HG02885 (cell line): ENCODE data around the gene CCL25.
"Not testable (repeated sequence)": the region's sequence is repeated elsewhere in the genome, so short reads cannot be mapped to it uniquely, and the experiment has no call there.

Source experiments
- ATAC-seq: cut with Tn5 transposase; IDR thresholded peaks from one replicate; pipeline ENCODE4 v1.9.1; 2021; ENCODE audit warnings: mild to moderate bottlenecking; ENCODE audit not compliant: unreplicated experiment, poor library complexity

The CCL25 gene, protein sequence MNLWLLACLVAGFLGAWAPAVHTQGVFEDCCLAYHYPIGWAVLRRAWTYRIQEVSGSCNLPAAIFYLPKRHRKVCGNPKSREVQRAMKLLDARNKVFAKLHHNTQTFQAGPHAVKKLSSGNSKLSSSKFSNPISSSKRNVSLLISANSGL

DNA sequence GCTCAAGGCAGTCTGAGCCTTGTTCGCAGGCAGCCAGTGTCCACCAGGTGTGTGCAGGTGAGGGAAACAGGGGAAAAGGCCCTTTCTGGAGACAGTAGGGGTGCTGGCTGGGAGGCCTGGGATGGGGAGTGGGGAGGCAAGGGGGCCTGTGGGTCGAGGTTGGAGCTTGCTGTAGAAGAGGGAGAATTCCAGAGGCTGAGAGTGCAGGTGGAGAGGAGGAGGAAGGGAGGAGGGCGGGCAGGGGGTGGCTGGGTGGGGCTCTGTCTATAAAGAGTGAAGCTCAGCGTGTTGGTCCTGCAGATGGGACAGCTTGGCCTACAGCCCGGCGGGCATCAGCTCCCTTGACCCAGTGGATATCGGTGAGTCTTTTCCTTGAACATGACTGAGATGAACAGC, at the start of gene CCL25:
TSS of gene CCL25 (plus strand) at position 297 of the 396 bp plus-strand sequence. CDS start 290 bp downstream, outside the sequence.
- ATAC-seq, result no peak

DNA sequence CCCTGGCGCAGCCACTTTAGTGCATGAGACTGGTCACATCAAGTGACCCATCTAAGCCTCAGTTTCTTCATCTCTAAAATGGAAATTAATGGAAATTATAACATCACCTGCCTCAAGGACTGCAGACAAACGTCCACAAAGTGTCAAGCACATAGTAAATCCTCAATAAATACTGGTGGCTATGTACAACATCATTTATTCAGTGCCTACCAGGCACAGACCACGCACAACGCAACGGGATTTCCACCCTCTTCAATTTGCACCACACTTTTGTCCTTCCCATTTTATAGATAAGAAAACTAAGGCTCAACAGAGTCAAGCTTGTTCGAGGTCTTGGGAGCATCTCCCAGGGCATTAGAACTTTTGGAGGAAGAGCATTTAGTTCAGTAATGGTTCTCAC, 48.6 kb upstream of the CCL25 start:
- ATAC-seq, result no peak

DNA sequence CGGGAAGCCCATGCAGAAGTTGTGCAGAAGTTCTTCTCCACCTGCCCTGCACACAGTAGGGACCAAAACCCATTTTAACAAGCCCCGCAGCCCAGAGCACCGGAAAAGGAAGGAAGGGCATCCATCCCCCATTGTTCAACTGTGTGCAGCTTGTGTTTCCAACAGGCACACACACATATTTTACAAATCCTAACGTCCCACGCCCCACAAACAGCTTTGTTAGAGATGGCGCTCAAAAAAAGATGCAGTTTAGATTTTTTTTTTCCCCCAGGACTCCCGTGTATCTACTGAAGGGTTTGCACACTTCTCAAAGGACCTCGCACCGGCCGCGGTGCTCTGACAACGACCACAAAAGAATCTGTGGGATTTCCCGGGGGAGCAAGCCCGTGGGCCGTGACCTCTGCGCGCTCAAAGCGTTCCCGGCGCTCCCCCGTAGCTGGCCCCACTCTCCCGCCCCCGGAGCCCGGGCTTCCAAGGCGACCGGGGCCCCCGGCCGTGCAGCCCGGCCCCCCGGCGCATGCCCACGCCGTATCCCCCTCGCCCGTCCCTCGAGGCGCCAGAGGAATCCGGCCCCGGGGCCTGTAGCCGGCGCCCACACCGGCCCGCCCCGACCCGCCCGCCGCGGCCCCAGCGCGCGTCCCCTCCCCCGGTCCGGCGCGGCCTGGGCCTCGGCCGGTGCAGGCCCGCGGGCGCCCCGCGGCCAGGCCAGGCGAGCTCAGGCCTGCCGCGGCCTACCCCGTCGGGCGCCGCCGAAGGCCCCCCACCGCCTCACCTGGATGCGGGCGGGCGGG, 47.6 kb upstream of the CCL25 start:
- ATAC-seq, result peak; percentile 38

DNA sequence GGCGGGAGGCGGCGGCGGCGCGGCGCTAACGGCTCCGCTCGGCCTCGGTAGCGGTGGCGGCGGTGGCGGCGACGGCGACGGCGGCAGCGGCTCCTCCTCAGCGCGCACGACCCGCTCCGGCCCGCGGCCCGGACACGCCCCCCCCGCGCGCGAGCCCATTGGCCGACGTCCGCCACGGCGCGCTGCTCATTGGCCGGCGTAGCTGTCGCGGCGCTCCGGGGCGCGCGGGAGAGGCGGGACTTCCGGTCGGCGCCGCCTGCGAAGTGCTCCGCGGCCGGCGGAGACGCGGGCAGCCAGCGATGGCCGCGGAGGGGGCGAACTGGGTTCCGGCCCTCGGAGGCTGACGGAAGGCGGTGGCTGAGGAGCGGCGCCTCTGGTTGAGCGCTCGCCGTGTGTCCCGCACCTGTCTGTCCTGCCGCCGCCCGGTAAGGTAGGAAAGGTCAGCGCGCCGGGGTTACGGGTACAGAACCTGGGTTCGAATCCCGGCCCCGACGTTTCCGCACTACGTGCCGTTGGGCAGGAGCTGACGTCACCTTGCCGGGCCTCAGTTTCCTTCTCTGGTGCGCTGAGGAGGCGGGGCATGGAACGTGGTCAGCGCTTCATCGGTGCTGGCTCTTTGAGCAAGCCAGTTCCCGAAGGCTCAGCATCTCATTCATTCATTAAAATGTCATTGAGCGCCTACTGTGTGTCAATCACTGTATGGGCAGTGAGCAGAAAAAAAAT, 46.9 kb upstream of the CCL25 start, which contains the start of gene ELAVL1:
TSS of gene ELAVL1 (minus strand) at position 108 of the 723 bp plus-strand sequence. CDS start 13,826 bp downstream, outside the sequence.
- ATAC-seq, result peak; percentile 82

DNA sequence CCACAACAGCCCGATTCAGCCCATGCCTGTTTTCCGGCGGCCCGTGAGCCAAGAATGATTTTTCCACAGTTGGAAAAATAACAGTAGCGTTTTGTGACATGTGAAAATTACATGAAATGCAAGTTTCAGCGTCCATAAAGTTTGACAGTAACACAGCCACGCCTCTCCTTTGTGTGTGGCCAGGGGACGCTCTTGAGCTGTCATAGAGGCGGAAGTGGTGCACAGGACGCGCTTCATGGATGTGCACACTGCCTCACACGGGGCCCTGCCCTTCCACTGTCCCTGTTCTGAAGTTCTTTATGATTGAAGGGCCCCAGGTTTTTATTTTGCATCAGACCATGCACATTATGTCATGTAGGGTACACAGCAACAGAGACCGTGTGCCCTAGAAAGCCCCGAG, 34.8 kb upstream of the CCL25 start:
- ATAC-seq, result peak; percentile 48

DNA sequence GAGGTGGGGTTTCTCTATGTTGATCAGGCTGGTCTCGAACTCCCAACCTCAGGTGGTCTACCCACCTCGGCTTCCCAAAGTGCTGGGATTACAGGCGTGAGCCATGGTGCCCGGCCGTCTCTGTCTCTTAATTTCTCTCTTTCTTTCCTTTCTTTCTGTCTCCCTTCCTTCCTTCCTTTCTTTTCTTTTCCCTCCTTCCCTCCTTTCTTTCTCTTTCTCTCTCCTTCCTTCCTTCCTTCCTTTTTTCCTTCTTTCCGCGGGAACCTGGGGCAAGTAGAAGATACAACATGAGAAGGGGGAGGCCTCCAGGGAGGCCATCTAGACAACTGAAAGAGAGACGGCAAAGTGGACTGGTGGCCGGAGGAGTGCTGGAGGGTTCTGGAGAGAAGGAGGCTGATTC, 31.9 kb upstream of the CCL25 start:
- no peak for ATAC-seq

DNA sequence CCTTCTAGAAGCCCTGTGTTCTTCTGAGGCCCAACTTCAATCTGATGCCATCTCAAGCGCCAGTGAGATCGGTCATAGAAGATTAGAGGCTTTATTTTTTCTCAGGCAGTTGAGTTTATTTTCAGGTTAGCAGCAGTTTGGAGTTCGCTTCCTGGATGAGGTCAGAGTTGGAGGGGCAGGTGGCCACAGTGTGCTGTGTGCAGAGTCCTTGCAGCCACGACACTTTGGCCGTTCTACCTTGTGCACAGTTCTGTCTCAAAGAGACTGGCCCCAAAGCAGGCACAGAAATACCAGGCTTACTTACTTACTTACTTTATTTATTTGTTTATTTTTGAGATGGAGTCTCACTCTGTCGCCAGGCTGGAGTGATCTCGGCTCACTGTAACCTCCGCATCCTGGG, 31.2 kb upstream of the CCL25 start:
- no peak for ATAC-seq

DNA sequence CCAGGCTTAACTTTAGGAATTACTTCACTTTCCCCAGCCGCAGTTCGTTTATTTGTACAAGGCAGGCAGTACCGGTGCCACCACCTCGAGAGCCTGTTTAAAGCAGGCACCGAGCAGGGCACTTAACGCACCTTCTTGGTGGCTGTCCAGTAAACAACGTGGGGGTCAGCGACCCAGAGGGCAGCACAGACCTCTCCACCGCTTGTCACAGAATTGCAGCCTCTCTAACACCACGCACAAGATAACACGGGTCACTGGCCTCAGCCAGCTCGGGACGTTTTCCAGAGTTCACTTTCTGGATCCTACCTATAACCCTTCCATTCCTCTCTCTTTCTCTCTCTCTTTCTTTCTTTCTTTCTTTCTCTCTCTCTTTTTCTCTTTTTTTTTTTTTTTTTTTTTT, 30.3 kb upstream of the CCL25 start:
- ATAC-seq, result no peak

DNA sequence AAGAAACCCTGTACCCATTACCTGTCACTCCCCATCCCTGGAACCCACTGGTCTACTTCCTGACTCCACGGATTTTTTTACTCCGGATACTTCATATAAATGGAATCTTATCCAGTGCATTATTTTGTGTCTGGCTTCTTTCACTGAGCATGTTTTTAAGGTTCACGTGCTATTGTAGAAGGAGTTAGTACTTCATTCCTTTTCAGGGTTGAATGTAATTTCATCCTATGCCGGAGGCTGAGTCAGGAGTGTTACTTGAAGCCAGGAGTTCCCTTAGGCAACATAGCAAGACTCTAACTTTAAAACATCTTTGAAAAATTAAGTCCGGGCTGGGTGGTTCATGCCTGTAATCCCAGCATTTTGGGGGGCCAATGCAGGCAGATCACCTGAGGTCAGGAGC, 29.2 kb upstream of the CCL25 start:
- ATAC-seq, result no peak

DNA sequence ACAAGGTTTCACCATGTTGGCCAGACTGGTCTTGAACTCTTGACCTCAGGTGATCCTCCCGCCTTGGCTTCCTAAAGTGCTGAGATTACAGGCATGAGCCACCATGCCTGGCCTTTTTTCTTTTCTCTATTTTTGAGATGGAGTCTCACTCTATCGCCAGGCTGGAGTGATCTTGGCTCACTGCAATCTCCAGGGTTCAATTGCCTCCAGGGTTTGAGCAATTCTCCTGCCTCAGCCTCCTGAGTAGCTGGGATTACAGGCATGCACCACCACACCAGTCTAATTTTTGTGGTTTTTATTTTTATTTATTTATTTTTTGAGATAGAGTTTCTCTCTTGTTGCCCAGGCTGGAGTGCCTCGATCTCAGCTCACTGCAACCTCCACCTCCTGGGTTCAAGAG, 28.3 kb upstream of the CCL25 start:
- ATAC-seq, result not testable (repeated sequence)

DNA sequence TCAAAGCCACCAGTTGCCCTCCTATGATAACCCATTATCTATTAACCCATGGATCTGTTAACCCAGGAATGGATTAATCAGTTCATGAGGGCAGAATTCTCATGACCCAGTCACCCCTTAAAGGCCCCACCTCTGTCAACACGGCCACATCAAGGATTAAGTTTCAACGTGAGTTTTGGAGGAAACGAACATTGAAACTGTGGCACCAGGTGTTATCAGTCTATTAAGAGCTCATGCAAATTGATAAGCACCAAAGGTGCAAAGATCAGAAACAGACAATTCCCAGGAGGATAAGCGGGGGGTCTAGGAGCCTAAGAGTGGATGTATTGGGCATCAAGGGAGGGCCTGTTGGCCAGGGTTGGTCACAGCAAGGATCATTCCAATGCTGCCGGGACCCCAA, 27.2 kb upstream of the CCL25 start:
- ATAC-seq, result no peak

DNA sequence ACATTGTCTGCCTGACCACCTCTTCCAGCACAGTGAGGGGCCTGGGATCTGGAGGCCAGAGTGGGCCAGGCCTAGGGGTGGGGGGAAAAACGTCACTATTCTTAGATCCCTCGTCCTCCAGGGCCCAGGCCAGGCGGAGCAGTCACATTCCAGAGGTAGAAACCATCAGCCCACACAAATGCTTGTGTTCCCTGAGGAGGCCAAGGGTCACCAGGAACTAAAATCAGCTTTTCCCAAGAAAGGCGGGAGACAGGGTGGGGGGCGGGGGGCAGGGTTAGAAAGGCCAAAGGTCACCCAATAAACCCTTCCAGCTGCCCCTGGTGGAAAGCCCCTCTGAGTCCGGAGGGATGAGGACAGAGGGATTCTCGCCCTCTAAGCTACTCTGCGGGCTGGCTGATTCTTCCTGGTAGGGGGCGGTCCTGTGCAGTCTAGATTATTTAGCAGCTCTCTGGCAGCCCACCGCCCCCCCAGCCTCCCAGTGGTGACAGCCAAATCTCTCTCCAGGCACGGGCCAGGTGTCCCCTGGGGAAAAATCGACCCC, 23.5 kb upstream of the CCL25 start:
- ATAC-seq, result no peak

DNA sequence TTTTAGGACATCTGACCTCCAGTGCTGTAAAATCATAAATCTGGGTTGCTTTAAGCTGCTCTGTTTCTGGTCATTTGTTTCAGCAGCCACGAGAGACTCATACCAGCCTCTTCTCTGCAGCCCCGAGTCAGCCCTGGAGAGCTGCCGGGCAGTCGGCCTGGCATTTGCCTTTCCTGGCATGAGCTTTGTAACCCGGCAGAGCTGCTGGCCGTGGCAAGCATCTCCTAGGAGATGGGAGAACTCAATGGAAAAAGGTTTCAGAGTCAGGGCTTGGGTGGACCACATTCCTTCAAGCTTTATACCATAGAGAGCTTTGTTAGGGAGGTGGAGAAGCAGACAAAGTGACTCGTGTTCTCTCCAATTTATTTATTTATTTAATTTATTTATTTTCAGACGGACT, 21.6 kb upstream of the CCL25 start:
- ATAC-seq, result no peak

DNA sequence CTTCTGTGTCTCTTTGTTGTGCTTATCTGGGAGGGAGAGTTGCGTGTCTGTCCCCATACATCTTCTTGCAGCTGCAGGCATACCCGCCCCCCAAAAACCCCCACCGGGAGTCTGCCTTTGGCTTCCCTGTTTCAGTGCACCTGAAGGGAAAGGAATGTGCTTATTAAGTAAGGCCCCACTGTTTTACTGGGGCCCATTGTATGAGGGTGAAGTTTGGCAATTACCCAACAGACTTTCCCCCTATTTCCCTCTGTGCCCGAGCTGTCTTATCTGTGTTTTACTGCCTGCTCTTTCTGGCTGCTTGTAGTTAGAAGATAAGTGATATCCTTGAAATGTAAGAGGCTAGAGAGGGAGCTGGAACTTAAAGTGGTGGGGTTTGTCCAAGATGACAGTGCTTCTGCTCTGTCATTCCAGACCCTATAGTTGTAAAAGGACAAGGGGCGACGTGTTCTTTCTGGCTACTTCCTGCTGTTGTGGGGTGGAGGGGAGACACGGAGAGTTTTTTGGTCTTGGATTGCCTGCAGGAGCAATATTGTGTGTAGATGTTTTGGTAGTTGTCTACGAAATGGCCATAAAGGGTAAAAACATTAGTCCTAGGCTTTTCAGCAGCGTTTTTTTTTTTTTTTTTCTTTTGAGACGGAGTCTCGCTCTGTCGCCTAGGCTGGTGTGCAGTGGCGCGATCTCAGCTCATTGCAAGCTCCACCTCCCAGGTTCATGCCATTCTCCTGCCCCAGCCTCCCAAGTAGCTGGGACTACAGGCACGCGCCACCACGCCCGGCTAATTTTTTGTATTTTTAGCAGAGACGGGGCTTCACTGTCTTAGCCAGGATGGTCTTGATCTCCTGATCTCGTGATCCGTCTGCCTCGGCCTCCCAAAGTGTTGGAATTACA, 19.0 kb upstream of the CCL25 start:
- not testable (repeated sequence) for ATAC-seq

DNA sequence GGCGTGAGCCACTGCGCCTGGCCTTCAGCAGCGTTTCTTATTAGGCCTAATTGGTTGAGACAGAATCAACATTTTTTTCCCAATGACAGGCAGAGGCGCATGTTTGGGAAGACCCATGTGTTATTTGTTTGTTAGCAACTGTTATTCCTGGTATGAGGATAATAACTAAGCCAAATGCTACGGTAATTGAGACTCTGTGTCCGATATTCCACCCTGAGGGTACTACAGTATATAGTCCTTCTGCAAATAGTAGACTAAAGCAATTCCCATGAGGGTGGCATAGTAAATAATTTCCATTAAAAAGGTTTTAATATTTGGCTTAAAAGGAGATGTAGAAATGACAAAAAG, 18.4 kb upstream of the CCL25 start:
- no peak for ATAC-seq

DNA sequence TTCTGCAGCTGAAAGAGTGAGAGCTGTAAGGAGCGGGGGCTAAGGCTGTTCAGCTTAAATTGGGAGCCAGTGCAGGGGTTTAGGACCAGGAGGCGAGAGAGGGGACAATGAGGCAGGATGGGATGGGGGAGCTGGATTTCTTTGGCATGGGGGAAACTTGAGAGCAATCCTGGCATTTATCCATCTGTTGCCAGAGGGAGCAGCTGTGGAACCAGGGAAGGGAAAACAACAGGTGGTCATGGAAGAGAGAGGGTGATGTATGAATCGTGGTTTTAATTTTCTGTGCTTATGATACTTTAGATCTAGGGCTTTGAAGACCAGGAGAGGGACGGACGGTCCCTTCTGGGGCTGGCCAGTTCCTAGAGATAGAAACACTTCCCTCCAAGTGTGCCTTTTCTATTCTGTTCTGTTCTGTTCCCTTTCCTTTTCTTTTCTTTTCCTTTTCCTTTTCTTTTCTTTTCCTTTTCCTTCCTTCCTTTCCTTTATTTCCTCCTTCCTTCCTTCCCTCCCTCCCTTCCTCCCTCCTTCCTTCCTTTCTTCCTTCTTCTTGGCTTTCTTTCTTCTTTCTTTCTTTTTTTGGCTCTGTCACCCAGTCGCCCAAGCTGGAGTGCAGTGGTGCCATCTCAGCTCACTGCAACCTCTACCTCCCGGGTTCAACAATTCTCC, 16.0 kb upstream of the CCL25 start:
- ATAC-seq, result no peak

DNA sequence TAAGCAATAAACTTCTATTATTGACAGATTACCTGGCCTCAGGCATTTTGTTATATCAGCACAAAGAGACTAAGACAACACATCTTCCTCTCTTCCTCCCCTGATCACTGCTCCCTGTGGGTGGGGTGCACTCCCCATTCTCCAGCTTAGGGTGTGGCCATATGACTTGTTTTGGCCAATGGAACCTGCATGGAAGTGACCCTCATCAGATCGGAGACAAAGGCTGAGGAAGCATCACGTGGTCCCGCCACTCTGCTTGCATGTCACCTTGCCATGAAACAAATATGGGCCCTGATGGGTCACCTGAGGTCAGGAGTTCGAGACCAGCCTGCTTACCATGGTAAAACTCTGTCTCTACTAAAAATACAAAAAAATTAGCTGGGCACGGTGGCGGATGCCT, 13.7 kb upstream of the CCL25 start:
- ATAC-seq, result no peak

DNA sequence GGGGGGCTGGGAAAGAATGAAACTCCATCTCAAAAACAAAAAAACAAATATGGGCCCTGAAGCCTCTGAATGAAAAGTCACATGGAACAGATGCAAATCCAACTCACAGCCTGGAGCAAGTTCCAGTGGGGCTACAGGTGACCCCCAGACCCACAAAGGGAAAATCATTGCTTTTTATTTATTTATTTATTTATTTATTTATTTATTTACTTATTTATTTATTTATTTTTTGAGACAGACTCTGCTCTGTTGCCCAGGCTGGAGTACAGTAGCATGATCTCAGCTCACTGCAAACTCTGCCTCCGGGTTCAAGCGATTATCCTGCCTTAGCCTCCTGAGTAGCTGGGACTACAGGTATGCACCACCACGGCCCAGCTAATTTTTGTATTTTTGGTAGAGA, 13.3 kb upstream of the CCL25 start:
- ATAC-seq, result no peak

DNA sequence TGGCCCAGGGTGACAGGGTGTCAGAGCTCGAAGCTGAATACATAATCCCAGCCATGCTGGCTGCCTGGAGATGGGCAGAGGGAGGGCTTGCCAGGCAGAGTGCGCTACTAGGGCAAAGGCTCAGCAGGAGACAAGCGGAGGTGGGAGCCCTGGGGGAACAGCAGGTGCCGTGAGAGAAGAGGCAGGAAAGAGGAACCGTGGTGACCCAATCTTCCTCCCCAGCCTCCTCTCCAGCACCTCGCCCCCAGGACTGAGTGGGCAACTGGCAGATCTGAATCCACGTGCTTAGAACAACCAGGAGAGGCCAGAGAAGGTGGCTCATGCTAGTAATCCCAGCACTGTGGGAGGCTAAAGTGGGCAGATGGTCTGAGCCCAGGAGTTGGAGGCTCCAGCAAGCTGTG, 11.0 kb upstream of the CCL25 start:
- ATAC-seq, result no peak

DNA sequence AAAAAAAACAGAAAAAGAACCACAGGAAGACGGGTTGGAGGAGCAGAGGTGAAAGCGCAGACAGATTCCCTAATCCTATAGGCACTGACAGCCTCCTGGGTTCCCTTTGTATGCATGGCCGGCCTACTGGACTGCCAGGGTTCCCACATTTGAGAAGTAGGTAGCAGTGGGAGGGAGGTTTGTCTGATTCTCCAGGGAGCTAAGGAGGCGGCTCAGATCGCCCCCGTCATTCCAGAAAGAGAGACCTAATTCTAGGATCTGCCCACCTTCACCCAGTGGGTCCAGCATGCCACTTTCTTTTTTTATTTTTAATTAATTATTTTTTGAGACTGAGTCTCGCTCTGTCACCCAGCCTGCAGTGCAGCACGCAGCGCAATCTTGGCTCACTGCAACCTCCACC, 9.7 kb upstream of the CCL25 start:
- no peak for ATAC-seq
